ENCODE data around the gene FAM171A1.
"Not testable (repeated sequence)": the region's sequence is repeated elsewhere in the genome, so short reads cannot be mapped to it uniquely, and the experiment has no call there.

The FAM171A1 gene

DNA sequence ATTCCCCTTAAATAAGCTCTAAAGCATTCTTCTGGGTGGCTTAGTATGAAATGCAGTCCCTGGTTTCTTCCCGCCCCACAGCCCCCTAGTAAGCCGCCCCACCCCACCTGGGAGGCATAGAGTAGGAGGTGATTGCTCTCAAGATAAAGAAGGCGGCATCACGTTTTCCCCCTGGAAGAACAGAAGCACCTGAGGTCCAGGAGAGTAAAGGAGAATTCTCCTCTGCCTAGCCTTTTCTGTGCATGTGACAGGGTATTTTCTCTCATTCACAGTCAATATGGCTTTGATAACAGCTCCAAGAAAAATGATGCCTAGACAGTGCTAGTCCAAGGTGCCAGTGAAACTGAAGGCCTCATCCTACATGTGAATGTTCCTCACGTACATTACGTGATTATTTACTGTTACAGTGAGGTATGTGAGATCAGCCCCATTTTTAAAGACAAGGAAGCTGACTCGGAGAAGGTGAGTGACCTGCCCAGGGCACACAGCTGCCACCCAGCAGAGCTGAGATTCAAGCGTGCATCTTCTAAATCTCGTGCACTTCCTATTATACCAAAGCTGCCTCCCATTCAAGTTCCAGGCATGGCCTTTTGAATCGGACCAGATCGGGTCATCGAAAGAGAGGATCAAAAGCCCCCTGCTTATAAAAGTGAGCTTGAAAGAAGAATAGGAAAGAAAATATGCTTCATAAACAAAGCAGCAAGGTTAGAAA lies 59.4 kb downstream of the FAM171A1 start:
- TF ChIP-seq, protein P1, sequence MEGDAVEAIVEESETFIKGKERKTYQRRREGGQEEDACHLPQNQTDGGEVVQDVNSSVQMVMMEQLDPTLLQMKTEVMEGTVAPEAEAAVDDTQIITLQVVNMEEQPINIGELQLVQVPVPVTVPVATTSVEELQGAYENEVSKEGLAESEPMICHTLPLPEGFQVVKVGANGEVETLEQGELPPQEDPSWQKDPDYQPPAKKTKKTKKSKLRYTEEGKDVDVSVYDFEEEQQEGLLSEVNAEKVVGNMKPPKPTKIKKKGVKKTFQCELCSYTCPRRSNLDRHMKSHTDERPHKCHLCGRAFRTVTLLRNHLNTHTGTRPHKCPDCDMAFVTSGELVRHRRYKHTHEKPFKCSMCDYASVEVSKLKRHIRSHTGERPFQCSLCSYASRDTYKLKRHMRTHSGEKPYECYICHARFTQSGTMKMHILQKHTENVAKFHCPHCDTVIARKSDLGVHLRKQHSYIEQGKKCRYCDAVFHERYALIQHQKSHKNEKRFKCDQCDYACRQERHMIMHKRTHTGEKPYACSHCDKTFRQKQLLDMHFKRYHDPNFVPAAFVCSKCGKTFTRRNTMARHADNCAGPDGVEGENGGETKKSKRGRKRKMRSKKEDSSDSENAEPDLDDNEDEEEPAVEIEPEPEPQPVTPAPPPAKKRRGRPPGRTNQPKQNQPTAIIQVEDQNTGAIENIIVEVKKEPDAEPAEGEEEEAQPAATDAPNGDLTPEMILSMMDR (IDR thresholded peaks at IDR 0.05; ENCODE audit: low read depth, low read length, missing control alignments): no peak
- no peak overlapping the region for H3K4me3 ChIP-seq (ENCODE audit: low read depth, low read length)
- no peak for DNase-seq (ENCODE audit: low read depth)

DNA sequence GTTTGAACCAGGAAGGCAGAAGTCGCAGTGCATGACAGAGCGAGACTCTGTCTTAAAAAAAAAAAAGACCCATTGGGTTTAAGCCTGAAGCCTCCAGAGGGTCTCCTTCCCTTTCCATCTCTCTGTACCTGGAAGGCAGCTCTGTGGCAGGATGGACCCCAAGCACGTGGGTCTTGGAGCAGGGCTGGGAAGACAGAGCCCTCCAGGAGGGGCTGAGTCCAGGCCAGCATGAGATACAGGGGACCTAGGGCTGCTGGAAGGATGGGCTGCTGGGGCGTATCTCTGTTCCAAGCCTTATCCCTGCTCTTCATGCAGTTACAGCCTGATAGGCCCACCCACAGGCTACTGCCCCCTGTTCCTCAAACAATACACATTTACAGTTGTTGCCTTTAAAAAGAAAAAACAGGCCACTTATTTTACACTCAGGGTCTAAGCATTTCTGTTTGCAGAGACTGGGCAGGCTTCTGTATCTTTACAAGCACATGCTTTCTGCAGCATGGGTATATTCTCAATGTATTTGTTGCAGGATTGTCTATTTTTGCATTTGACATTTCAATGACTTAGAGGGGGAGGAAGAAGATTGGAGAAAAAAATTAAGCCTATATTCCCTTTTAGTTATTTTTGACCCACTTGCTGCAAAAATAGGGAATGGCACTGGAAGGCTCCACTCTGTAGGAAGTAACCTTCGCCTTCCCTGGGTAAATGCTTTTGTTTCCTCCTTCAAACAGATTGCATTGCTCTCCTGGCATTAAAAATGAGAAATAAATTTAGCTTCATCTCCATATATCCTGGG lies 60.1 kb downstream of the FAM171A1 start:
- no peak for DNase-seq (ENCODE audit: low read depth)
- TF ChIP-seq, protein P1 (IDR thresholded peaks at IDR 0.05; ENCODE audit: low read depth, low read length, missing control alignments): no peak
- no peak overlapping the region for H3K4me3 ChIP-seq (ENCODE audit: low read depth, low read length)

DNA sequence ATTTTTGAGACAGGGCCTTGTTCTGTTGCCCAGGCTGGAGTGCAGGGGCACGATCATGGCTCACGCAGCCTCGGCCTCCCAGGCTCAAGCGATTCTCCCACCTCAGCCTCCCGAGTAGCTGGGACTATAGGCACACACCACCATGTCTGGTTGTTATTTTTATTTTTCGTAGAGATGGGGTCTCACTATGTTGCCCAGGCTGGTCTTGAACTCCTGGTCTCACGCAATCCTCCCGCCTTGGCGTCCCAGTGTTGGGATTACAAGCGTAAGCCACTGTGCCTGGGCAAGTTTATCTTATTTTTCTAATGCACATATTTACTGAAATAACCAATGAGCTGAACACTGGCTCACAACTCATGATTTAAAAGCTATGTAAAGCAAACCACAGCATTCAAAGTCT lies 61.9 kb downstream of the FAM171A1 start:
- DNase-seq (ENCODE audit: low read depth): no peak
- TF ChIP-seq, protein P1 (IDR thresholded peaks at IDR 0.05; ENCODE audit: low read depth, low read length, missing control alignments): no peak
- H3K4me3 ChIP-seq (ENCODE audit: low read depth, low read length): no peak overlapping the region

DNA sequence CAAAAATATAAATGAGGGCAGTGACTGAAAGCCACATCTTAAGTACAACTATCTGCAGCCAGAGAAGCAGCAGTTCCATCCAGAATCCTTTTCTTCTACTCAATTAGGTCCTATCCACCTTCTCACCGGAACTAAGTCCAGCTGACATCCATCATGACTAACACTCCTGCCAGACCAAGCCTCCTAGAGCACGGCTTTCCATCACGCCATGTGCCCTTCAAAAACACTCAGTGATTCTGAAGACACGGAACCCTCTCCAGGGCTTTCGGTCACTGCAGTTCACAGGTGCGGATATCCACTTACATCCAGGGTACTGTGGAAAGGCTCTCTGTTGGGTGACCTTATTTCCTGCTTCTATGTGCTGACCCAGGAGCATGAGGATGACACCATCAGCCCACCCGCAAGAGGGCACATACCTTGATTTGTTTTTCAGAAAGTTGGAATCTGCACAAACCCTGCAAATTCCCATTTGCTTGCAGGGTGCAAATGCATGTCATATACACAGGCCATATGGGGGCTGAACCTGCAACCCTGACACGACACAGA lies 64.3 kb downstream of the FAM171A1 start:
- TF ChIP-seq, protein P1 (IDR thresholded peaks at IDR 0.05; ENCODE audit: low read depth, low read length, missing control alignments): no peak
- H3K4me3 ChIP-seq (ENCODE audit: low read depth, low read length): no peak overlapping the region
- no peak for DNase-seq (ENCODE audit: low read depth)

DNA sequence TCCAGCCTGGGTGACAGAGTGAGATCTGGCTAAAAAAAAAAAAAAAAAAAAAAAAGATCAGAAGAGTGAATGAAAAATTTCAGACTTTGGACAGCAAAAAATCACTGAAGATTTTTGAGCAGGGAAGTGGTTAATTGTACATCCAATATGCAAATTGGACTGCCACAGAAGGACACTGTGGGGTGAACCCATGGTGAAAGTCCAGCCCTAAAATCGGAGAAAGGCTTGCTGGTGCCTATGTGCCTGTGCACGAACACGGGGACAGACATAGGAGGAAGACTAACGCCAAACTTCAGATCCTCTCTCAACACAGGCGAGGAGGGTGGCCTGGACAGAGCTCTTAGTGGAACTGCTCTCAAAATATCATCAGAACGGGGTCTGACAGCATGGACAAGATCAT lies 65.5 kb downstream of the FAM171A1 start:
- no peak overlapping the region for H3K4me3 ChIP-seq (ENCODE audit: low read depth, low read length)
- no peak for DNase-seq (ENCODE audit: low read depth)
- TF ChIP-seq, protein P1 (IDR thresholded peaks at IDR 0.05; ENCODE audit: low read depth, low read length, missing control alignments): no peak

DNA sequence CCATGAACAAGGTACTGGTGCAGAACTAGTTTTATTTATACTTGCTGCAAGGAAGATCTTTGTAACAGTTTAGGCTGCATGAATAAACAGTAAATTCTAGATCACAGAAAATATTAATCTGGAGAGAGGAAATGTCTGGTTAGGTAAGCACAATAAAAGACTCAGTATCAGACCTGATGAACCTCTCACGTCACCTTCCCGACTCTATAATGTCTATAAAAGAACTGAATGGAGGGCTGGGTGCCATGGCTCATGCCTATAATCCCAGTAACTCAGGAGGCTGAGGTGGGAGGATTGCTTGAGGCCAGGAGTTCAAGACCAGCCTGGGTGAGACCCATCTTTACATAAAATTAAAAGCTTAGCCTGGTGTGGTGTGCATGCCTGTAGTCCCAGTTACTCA lies 65.9 kb downstream of the FAM171A1 start:
- TF ChIP-seq, protein P1 (IDR thresholded peaks at IDR 0.05; ENCODE audit: low read depth, low read length, missing control alignments): no peak
- H3K4me3 ChIP-seq (ENCODE audit: low read depth, low read length): no peak overlapping the region
- DNase-seq (ENCODE audit: low read depth): no peak

DNA sequence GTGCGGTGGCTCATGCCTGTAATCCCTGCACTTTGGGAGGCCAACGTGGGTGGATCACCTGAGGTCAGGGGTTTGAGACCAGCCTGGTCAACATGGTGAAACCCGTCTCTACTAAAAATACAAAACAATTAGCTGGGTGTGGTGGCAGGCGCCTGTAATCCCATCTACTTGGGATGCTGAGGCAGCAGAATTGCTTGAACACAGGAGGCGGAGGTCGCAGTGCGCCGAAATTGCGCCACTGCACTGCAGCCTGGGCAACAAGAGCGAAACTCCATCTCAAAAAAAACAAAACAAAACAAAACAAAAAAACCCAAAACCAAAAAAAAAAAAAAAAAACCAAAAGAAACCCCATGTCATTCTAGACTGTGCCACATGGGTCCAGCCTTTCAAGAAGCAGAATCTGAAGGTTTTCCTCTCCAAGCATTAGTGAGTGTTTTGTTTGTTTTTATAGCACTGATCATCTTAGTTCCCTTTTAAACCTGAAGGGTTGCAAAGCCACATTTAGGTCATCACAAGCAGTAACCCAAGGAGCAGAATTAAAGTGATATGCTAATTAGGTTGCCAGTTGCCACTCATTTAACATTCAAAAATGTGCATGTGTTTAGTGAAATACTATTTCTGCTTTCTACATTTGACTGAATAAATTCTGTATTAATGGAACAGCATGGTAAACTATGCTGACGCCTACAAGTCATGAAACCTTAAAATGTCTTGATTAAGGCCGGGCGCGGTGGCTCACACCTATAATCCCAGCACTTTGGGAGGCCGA lies 68.7 kb downstream of the FAM171A1 start:
- not testable (repeated sequence) for H3K4me3 ChIP-seq (ENCODE audit: low read depth, low read length); DNase-seq (ENCODE audit: low read depth)
